ENCODE results near the gene TANGO6.

GRCh38 chr16:69048328-69049120 lies 205.2 kb downstream of the TANGO6 start:
- TF ChIP-seq CTCF (IDR thresholded peaks at IDR 0.05) (no peak), POLR2A (IDR thresholded peaks at IDR 0.05) (no peak)
